Endothelial cell of hepatic sinusoid (primary cell): ENCODE data around the gene GEMIN4.
"Not testable (repeated sequence)": the region's sequence is repeated elsewhere in the genome, so short reads cannot be mapped to it uniquely, and the experiment has no call there.

Experiments
- in situ Hi-C: cut with HindIII; loops from 2 replicates; pipeline ENCODE4 v1.10.0; 2017; ENCODE audit warnings: low sequenced_read_pairs

Gene GEMIN4

DNA sequence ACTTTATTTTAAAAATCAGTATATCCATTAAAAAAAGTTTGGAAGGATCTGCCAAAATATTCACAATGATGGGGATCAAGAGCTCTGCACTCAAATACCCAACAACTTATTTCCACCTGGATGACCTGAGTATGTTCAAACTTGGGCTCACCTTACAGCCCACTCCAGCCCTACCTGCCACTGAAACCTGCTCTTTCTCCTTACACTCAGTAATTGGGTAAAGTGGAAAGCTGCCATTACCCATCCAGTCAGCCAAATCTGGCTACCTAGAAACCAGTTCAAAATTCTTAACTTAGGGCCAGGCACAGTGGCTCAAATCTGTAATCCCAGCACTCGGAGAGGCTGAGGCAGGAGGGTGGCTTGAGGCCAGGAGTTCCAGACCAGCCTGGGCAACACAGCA lies 47.1 kb downstream of the GEMIN4 start:
- in situ Hi-C loops = no loop called here

GRCh38 chr17:704111-704864 lies 47.8 kb downstream of the GEMIN4 start:
- in situ Hi-C loops = no loop called here

DNA sequence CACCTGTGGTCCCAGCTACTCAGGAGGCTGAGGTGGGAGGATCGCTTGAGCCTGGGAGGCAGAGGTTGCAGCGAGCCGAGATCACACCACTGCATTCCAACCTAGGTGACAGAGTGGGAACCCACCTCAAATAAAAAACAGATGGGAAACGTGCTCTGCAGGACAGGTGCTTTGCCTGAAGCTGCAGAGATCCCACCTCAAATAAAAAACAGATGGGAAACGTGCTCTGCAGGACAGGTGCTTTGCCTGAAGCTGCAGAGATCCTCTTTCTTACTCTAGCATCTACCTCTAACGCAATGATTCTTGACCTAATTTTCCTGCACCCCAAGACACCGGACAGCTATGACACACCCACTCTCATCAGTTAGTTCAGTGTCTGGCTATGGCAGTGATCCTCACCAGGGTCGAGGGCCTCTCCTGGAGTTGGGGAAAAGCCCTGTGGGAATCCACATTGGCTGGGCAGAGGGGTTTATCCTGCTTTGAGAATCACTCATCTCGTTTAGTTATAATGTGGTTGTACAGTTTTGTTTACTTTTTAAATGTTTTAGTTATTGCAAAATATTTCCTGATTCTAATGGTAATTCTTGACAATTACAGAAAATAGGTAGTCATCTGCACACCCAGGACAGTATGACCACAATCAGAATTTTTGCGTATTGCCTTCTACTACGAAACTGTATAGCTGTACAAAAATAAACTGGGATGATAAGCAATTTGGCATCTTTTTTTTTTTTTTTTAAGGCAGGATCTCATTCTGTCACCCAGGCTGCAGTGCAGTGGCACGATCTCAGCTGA lies 48.8 kb downstream of the GEMIN4 start:
- in situ Hi-C loops = no loop called here

GRCh38 chr17:700504-701094 lies 51.5 kb downstream of the GEMIN4 start:
- in situ Hi-C loops = no loop called here

- in situ Hi-C loops = no loop called here
These were observed 52.7 kb downstream of the GEMIN4 start for GRCh38 chr17:699345-699744.

DNA sequence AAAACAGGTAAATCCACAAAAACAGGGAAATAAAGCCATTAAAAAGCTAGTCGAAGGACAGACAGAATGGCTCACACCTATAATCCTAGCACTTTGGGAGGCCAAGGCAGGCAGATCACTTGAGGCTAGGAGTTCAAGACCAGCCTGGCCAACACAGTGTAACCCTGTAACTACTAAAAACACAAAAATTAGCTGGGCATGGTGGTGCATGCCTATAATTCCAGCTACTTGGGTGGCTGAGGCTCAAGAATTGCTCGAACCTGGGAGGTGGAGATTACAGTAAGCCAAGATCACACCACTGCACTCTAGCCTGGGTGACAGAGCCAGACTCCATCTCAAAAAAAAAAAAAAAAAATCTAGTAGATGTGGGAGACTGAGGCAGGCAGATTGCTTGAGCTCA lies 54.0 kb downstream of the GEMIN4 start:
- in situ Hi-C loops = not testable (repeated sequence)

DNA sequence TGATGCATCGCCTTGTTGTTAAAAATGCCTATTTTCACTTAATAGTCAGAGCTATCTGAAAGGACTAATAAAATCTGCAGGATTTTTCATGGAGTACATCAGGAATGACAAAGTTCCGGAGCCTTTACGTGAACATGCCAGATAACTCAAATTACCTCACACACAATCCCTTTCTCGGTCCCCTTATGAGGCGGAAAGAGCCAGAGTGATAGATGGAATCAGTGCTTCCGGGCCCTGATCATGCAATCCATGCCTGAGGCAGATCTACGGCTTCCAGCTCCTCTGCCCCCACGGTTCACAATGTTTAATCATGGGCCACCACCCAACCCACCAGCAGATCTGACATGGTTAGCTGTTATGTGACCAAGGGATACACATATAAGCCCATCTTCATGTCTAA lies 54.4 kb downstream of the GEMIN4 start:
- in situ Hi-C loops = no loop called here

GRCh38 chr17:696369-696768 lies 55.7 kb downstream of the GEMIN4 start:
- in situ Hi-C loops = no loop called here
